ENCODE measurements around the gene PTPN3.

DNA sequence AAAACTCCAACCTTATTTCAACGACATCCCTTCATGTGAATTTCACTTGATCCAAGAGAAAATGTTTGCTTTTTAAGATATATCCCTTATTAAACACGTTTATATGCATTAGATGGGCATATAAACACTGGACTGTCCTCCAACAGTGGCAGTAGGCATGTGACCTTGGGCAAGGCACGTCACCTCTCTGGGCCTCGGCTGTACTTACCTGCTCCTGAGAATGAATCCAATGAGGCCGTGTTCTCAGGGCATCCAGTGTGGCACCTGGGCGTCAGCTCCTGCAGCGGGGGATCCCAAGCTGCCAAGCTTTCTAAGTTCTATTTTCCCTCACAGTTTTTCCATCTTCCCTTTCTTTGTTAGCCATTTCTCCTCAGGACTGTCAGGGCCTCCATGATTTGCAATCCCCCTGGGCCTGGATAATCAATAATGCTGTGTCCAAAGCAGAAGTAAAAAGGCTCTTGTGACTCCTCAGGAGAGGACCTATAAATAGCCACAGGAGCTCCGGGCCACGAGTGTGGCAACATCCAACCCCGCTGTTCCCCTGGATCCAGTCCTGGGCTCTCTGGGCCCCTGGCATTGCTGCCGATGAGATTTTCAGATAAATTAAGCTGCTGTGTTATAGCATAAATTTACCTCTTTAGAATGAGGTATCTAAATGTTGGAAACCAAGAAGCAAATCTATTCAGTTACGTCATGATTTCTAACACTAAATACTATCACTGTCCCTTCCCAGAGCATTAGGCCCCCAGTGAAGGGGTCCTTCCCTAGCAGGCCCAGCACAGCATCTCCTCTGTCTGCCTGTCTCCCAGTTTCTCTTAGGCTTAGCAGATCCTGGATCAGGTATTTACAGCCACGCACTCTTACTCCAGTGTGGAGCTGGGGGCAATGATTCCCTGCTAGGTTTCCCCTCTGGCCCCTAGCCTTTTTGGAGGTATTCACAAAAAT, 76.8 kb downstream of the PTPN3 start:
- TF ChIP-seq CTCF (IDR thresholded peaks at IDR 0.05) (no peak), EP300 (IDR thresholded peaks at IDR 0.05) (no peak), POLR2A (IDR thresholded peaks at IDR 0.05) (no peak), POLR2AphosphoS5 (IDR thresholded peaks at IDR 0.05) (no peak)
